HCT116 (cell line): ENCODE data around the gene TLR9. TPM values are rescaled to one million over a fixed set of nuclear protein-coding genes. Genes with fewer than 3 reads are reported as not detected.

Experiments used
- ATAC-seq: fragments of 200-7000 bp; cut with Tn5 transposase; 2 replicates; pipeline ENCODE4 v1.9.1; 2020; ENCODE audit warnings: mild to moderate bottlenecking, moderate library complexity
- BruUV-seq: library from RNA; stranded (reverse); fragments of 400-500 nt; replicated peaks from 2 replicates; lab custom pipeline; 2021; lab: Mats Ljungman, UMichigan
- CTCF ChIA-PET: fragments of 300-600 bp; sonication (Branson Sonifier 250); formaldehyde crosslinking; loops from one replicate; lab custom pipeline; 2021; ENCODE audit warnings: antibody characterized with exemption; lab: Charles Lee
- POLR2A ChIA-PET: fragments of 300-600, 350-600 bp; sonication (Branson Sonifier 250); formaldehyde crosslinking; loops from one replicate; lab custom pipeline; 2021; ENCODE audit warnings: antibody characterized with exemption; lab: Charles Lee
- RAD21 ChIA-PET, 2 experiments: fragments of 300-600 bp; sonication (Branson Sonifier 250); formaldehyde crosslinking; loops; one replicate each; lab custom pipeline; 2023; ENCODE audit warnings: low total read pairs in 2 of 2; ENCODE audit not compliant: uncharacterized antibody in 2 of 2, unreplicated experiment in 2 of 2, low non-redundant PET in 1 of 2; lab: Charles Lee
- DNase-seq: peaks from one replicate; pipeline ENCODE4 v3.0.0-alpha.2; 2010; ENCODE audit warnings: low read depth, low spot score
- H2AFZ ChIP-seq: fragments of 200-600 bp; shearing (Covaris generic), sonication (generic); 2 replicates; pipeline ENCODE4 v1.6.1; 2017; ENCODE audit warnings: low read depth, mixed run types, mixed read lengths, antibody characterized with exemption, low read length; ENCODE audit not compliant: poor library complexity, severe bottlenecking
- H3K27ac ChIP-seq: 2 replicates; pipeline ENCODE4 v1.5.1; 2012; ENCODE audit warnings: low read depth, low read length
- H3K27me3 ChIP-seq: fragments of 200-600 bp; sonication (generic); 2 replicates; pipeline ENCODE4 v1.6.1; 2016; ENCODE audit warnings: mixed run types, low read length, mixed read lengths; ENCODE audit not compliant: insufficient read depth
- H3K36me3 ChIP-seq, 2 experiments: fragments of 200-500 bp in 1 of 2; fragments of 200-600 bp in 1 of 2; sonication (Bioruptor generic) in 1 of 2; sonication (generic) in 1 of 2; 2 replicates each; pipeline versions ENCODE4 v1.5.1 to v1.6.1; 2014 to 2016; ENCODE audit warnings: low read length in 2 of 2, inconsistent platforms in 1 of 2, mixed read lengths in 1 of 2, mixed run types in 1 of 2; ENCODE audit not compliant: insufficient read depth in 2 of 2, control insufficient read depth in 1 of 2
- H3K4me1 ChIP-seq, 2 experiments: fragments of 200-600 bp in 1 of 2; sonication (generic) in 1 of 2; 2 replicates each; pipeline versions ENCODE4 v1.5.1 to v1.6.1; 2012 to 2017; ENCODE audit warnings: low read length in 2 of 2, inconsistent platforms in 1 of 2, mild to moderate bottlenecking in 1 of 2, mixed read lengths in 1 of 2, mixed run types in 1 of 2, moderate library complexity in 1 of 2; ENCODE audit not compliant: insufficient read depth in 2 of 2, control insufficient read depth in 1 of 2
- H3K4me2 ChIP-seq: fragments of 200-600 bp; sonication (generic); 2 replicates; pipeline ENCODE4 v1.6.1; 2017; ENCODE audit warnings: mixed run types, low read length, mixed read lengths
- H3K4me3 ChIP-seq, 2 experiments: fragments of 200-600 bp in 1 of 2; sonication (generic) in 1 of 2; replicated peaks in 1 of 2; 2 replicates each; pipeline ENCODE4 v1.5.1; 2011 to 2016; ENCODE audit warnings: low read length in 2 of 2, control low read depth in 1 of 2, low read depth in 1 of 2, mild to moderate bottlenecking in 1 of 2, mixed read lengths in 1 of 2, mixed run types in 1 of 2
- H3K79me2 ChIP-seq: fragments of 200-600 bp; sonication (generic); 2 replicates; pipeline ENCODE4 v1.6.1; 2017; ENCODE audit warnings: mild to moderate bottlenecking, mixed run types, low read length, moderate library complexity, mixed read lengths; ENCODE audit not compliant: insufficient read depth
- H3K9ac ChIP-seq: fragments of 200-600 bp; sonication (generic); 2 replicates; pipeline ENCODE4 v1.6.1; 2016; ENCODE audit warnings: low read length, mixed read lengths
- H3K9me2 ChIP-seq: fragments of 200-600 bp; sonication (generic), shearing (Covaris generic); 2 replicates; pipeline ENCODE4 v1.6.1; 2017; ENCODE audit warnings: mixed run types, mild to moderate bottlenecking, moderate library complexity; ENCODE audit not compliant: insufficient read depth
- H3K9me3 ChIP-seq, 2 experiments: fragments of 200-500 bp in 1 of 2; fragments of 200-600 bp in 1 of 2; sonication (Bioruptor generic) in 1 of 2; sonication (generic) in 1 of 2; 2 replicates each; pipeline ENCODE4 v1.6.1; 2014 to 2017; ENCODE audit warnings: low read length in 2 of 2, mixed read lengths in 2 of 2, inconsistent platforms in 1 of 2, low read depth in 1 of 2, mild to moderate bottlenecking in 1 of 2, mixed run types in 1 of 2, moderate library complexity in 1 of 2; ENCODE audit not compliant: control insufficient read depth in 1 of 2, insufficient read depth in 1 of 2
- H4K20me1 ChIP-seq: fragments of 200-600 bp; sonication (generic), shearing (Covaris generic); 2 replicates; pipeline ENCODE4 v1.6.1; 2017; ENCODE audit warnings: mixed run types, mild to moderate bottlenecking, moderate library complexity; ENCODE audit not compliant: insufficient read depth
- CBX3 ChIP-seq: IDR thresholded peaks from 2 replicates; pipeline ENCODE4 v1.6.1; 2012; ENCODE audit warnings: low read depth
- CEBPB ChIP-seq: IDR thresholded peaks from 2 replicates; pipeline ENCODE4 v1.6.1; 2012; ENCODE audit warnings: low read depth
- EGR1 ChIP-seq: IDR thresholded peaks from 2 replicates; pipeline ENCODE4 v1.6.1; 2012; ENCODE audit warnings: low read depth
- ELF1 ChIP-seq: IDR thresholded peaks from 2 replicates; pipeline ENCODE4 v1.6.1; 2012; ENCODE audit warnings: low read depth, borderline replicate concordance
- EZH2 ChIP-seq: fragments of 200-600 bp; sonication (generic); IDR thresholded peaks from 2 replicates; pipeline ENCODE4 v1.6.1; 2017; ENCODE audit warnings: antibody characterized with exemption, mixed run types
- EZH2phosphoT487 ChIP-seq: fragments of 200-600 bp; IDR thresholded peaks from 2 replicates; pipeline ENCODE4 v1.6.1; 2018; ENCODE audit warnings: antibody characterized with exemption, borderline replicate concordance
- FOSL1 ChIP-seq: IDR thresholded peaks from 2 replicates; pipeline ENCODE4 v1.6.1; 2012; ENCODE audit warnings: low read depth
- POLR2A ChIP-seq: IDR thresholded peaks from 2 replicates; pipeline ENCODE4 v1.7.0; 2011; ENCODE audit warnings: borderline replicate concordance; ENCODE audit not compliant: insufficient read depth, insufficient read length; ENCODE audit errors: extremely low read depth
- POLR2AphosphoS5 ChIP-seq: IDR thresholded peaks from 2 replicates; pipeline ENCODE4 v1.6.1; 2011; ENCODE audit warnings: mild to moderate bottlenecking, low read depth, low read length, moderate library complexity
- RAD21 ChIP-seq: IDR thresholded peaks from 2 replicates; pipeline ENCODE4 v1.6.1; 2012; ENCODE audit warnings: low read depth, mild to moderate bottlenecking
- SIN3A ChIP-seq: IDR thresholded peaks from 2 replicates; pipeline ENCODE4 v1.6.1; 2012; ENCODE audit warnings: low read depth
- SP1 ChIP-seq: IDR thresholded peaks from 2 replicates; pipeline ENCODE4 v1.6.1; 2012; ENCODE audit warnings: low read depth
- TCF7L2 ChIP-seq: IDR thresholded peaks from 2 replicates; pipeline ENCODE4 v1.7.0; 2011; ENCODE audit warnings: borderline replicate concordance, inconsistent platforms; ENCODE audit not compliant: insufficient read depth, insufficient read length; ENCODE audit errors: extremely low read depth
- YY1 ChIP-seq: IDR thresholded peaks from 2 replicates; pipeline ENCODE4 v1.6.1; 2011; ENCODE audit warnings: low read length, low read depth, moderate library complexity, mild to moderate bottlenecking; ENCODE audit not compliant: insufficient replicate concordance; ENCODE audit errors: extremely low read depth
- ZBTB33 ChIP-seq: IDR thresholded peaks from 2 replicates; pipeline ENCODE4 v1.6.1; 2011; ENCODE audit warnings: mild to moderate bottlenecking, low read length, moderate library complexity; ENCODE audit not compliant: insufficient replicate concordance; ENCODE audit errors: extremely low read depth
- ZFX ChIP-seq: fragments of 450-650 bp; IDR thresholded peaks from 2 replicates; pipeline ENCODE4 v1.6.1; 2017
- ZNF274 ChIP-seq: fragments of 200-500 bp; sonication (Bioruptor generic); IDR thresholded peaks from 2 replicates; pipeline ENCODE4 v1.6.1; 2014; ENCODE audit warnings: mild to moderate bottlenecking, low read depth, low read length, inconsistent platforms
- intact Hi-C: fragments of 100-400 bp; cut with micrococcal nuclease; formaldehyde crosslinking; loops from 2 replicates; pipeline ENCODE4 v1.10.0; 2022
- total RNA-seq: library from RNA; stranded (reverse); gene quantifications from one replicate; pipeline ENCODE4 v1.2.1, GENCODE V29; 2021; ENCODE audit not compliant: unreplicated experiment
- TF ChIP-seq, protein P1 (sequence below): IDR thresholded peaks from 2 replicates; pipeline ENCODE4 v1.6.1; 2012
- TF ChIP-seq, protein P2 (sequence below), 3 experiments: fragments of 200-600 bp in 1 of 3; sonication (generic) in 1 of 3; IDR thresholded peaks in 2 of 3; conservative IDR thresholded peaks in 1 of 3; 2 replicates each; pipeline ENCODE4 v1.5.1; 2012 to 2017; ENCODE audit warnings: low read depth in 2 of 3, low read length in 2 of 3, antibody characterized with exemption in 1 of 3, borderline replicate concordance in 1 of 3, control low read depth in 1 of 3, mild to moderate bottlenecking in 1 of 3, mixed read lengths in 1 of 3, mixed run types in 1 of 3, moderate library complexity in 1 of 3; ENCODE audit not compliant: insufficient read depth in 1 of 3

The TLR9 gene
- total RNA-seq, 1 experiment from 2014 or later: 0.15 TPM

DNA sequence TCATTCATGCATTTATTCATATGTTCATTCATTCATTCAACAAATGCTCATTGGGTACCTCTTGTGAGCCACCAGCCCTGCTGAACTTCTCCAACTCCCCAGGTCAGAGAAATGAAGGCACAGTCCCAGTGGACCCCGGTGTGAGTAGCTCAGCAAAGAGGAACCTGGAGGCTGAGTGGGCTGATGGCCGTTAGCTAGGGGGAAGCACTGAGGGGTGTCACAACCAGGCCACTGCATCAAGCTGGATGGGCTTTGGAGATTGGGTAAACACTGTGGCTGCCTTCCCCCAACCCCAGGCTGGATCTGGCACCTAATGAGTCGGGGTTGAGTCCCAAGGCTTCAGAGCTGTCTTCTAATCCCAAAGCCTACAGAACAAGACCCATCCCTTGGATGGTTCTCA is 39.6 kb downstream of the TLR9 start:
- no peak overlapping the region for H3K4me2 ChIP-seq
- H4K20me1 ChIP-seq: no peaks in the 10 kb centered on the region
- RAD21 ChIA-PET: no interaction called here
- CTCF ChIA-PET: no interaction called here
- H3K9me3 ChIP-seq: no peaks in the 10 kb centered on the region
- H3K9me2 ChIP-seq: no peaks in the 10 kb centered on the region
- no peak overlapping the region for H2AFZ ChIP-seq
- H3K4me3 ChIP-seq: no peak overlapping the region
- POLR2A ChIA-PET: no interaction called here
- no peak for DNase-seq
- no peak overlapping the region for H3K27ac ChIP-seq
- no peaks in the 10 kb centered on the region for H3K27me3 ChIP-seq
- no peak for ATAC-seq
- H3K79me2 ChIP-seq: no peaks in the 10 kb centered on the region
- no peak overlapping the region for H3K9ac ChIP-seq
- intact Hi-C loops: no loop called here
- BruUV-seq: no TSS peak
- H3K4me1 ChIP-seq: no peaks in the 10 kb centered on the region
- TF ChIP-seq EZH2phosphoT487 (no peak), EGR1 (no peak), SIN3A (no peak), FOSL1 (no peak), CEBPB (no peak), RAD21 (no peak), SP1 (no peak), ZFX (no peak), POLR2AphosphoS5 (no peak), CBX3 (no peak), EZH2 (no peak), ELF1 (no peak), TCF7L2 (no peak), YY1 (no peak), ZBTB33 (no peak), ZNF274 (no peak), POLR2A (no peak)
- TF ChIP-seq, protein P1, sequence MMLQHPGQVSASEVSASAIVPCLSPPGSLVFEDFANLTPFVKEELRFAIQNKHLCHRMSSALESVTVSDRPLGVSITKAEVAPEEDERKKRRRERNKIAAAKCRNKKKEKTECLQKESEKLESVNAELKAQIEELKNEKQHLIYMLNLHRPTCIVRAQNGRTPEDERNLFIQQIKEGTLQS: no peak
- TF ChIP-seq, protein P2, sequence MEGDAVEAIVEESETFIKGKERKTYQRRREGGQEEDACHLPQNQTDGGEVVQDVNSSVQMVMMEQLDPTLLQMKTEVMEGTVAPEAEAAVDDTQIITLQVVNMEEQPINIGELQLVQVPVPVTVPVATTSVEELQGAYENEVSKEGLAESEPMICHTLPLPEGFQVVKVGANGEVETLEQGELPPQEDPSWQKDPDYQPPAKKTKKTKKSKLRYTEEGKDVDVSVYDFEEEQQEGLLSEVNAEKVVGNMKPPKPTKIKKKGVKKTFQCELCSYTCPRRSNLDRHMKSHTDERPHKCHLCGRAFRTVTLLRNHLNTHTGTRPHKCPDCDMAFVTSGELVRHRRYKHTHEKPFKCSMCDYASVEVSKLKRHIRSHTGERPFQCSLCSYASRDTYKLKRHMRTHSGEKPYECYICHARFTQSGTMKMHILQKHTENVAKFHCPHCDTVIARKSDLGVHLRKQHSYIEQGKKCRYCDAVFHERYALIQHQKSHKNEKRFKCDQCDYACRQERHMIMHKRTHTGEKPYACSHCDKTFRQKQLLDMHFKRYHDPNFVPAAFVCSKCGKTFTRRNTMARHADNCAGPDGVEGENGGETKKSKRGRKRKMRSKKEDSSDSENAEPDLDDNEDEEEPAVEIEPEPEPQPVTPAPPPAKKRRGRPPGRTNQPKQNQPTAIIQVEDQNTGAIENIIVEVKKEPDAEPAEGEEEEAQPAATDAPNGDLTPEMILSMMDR (IDR thresholded peaks at IDR 0.05 in 2 of 3, conservative IDR thresholded peaks at IDR 0.05 in 1 of 3; ENCODE audit: borderline replicate concordance in 1 of 3, insufficient read depth in 1 of 3, low read depth in 2 of 3, low read length in 2 of 3): no peak
- TF ChIP-seq, all 23 proteins: peak for 0
- no peaks in the 10 kb centered on the region for H3K36me3 ChIP-seq
